GM19193 (cell line): ENCODE measurements around the gene RPL21.

Experiments used
- POLR2A ChIP-seq: IDR thresholded peaks from 4 replicates; pipeline ENCODE4 v1.6.1; 2011; ENCODE audit not compliant: insufficient read depth, insufficient read length; ENCODE audit errors: extremely low read depth

Gene RPL21

GRCh38 chr13:27280009-27280656 is 28.8 kb downstream of the RPL21 start:
- TF ChIP-seq POLR2A, result no peak

GRCh38 chr13:27280841-27281240 is 29.5 kb downstream of the RPL21 start:
- no peak for TF ChIP-seq POLR2A

DNA sequence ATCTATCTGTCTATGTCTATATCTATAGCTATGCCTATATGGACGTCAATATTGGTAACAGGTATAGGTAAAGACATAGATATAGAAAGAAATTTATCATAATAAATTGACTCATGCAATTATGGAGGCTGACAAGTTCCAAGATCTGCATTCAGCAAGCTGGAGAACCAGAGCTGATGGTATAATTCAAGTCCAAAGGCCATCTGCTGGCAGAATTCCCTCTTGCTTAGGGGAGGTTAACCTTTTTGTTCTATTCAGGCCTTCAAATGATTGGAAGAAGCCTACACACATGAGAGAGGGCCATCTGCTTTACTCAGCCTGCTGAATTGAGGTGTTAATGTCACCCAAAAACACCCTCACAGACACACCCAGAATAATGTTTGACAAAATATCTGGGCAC is 30.1 kb downstream of the RPL21 start:
- no peak for TF ChIP-seq POLR2A

DNA sequence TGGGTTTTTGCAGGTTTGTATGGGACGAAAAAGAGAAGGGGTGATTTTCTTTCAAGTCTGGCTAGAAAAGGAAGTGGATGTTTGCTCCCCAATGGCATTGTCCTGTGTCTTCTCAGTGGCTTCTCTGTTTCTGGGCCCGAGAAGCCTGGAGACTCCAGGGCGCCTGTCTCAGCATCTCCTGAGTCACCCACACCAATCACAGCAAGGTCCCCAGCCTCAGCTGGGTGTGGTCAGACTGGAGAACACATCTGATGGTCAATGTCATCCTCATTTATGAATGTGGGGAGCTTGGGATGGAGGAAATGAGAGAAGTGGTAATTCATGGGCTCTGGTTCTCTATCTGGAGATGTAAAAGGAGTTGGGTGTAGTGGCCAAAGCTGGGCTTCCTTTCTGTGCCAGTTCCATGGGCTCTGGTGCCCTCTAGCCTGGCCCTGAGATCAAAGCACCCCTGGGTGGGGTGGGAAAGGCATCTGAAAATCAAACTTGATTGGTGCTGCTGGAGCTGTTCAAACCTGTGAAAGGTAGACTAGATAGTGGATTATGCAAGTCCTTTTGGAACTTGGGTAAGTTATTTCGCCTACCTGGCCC is 32.6 kb downstream of the RPL21 start:
- TF ChIP-seq POLR2A, result no peak

GRCh38 chr13:27288392-27288791 is 37.0 kb downstream of the RPL21 start:
- TF ChIP-seq POLR2A, result no peak

DNA sequence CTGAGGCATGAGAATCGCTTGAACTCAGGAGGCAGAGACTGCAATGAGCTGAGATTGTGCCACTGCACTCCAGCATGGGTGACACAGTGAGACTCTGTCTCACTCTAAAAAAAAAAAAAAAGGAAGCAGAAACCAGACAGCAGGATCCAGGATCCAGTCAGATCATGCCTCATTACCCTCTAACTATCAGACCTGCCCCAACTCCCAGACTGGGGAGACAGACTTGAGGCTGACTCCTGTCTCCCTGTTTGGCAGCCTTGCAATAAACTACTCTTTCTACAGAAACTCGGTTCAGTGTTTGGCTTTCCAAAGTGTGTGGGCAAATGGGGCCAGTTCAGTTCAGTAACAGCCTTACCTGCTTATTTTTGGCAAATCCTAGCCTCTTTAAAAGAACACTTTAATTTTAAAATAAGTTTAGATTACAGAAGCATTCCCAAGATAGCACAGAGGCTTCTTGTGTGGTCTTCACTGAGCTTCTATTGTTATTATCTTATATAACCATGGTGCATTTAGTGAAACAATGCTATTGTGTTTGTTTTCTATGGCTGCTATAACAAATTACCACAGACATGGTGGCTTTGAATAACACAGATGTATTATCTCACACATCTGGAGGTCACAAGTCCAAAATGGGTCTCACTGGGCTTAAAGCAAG is 37.8 kb downstream of the RPL21 start:
- TF ChIP-seq POLR2A, result no peak

DNA sequence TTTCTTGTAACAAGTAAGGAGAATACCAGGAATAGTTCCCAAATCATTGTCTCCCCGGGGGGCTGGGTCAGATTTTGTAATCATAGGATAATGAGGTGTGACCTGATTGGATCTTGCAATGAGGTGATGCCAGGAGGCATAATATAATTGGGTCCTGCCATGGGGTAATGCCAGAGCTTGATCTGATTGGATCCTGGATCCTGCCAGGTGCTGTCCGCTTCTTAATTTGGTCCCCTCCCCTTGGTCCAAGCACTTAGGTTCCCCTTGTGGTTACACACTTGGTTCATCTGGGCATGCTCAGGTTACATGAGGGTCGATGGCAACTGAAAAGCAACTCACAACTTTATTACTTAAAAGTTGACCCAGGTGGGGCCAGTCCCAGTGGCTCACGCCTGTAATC is 39.4 kb downstream of the RPL21 start:
- no peak for TF ChIP-seq POLR2A

DNA sequence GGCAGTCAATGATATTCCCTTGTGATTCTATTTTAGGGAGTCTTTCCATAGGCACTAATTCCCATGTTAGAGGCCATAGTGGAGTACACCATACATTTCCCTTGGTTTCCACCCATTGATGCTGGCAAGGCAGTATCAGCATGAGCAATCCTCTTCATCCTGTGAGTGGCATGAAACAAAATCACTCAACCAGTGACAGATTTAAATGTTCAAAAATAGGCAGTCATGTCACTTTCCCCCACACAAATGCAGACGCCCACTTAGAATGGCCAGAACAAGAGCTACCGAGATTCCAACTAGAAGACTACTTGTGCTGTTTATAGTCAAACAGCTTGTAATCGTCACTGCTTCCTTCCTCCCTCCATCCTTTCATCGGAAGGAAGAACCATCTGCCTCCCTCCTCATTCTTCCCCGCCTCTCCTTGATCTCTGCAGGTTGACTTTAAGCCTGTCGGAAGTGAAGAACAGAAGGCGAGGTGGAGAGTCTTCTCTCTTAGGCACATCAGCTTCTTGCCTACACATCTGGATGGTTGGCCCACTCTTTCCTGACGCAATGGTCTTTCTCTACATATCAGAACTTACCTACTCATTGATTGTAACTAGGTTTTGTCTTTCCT is 41.8 kb downstream of the RPL21 start:
- TF ChIP-seq POLR2A, result no peak

DNA sequence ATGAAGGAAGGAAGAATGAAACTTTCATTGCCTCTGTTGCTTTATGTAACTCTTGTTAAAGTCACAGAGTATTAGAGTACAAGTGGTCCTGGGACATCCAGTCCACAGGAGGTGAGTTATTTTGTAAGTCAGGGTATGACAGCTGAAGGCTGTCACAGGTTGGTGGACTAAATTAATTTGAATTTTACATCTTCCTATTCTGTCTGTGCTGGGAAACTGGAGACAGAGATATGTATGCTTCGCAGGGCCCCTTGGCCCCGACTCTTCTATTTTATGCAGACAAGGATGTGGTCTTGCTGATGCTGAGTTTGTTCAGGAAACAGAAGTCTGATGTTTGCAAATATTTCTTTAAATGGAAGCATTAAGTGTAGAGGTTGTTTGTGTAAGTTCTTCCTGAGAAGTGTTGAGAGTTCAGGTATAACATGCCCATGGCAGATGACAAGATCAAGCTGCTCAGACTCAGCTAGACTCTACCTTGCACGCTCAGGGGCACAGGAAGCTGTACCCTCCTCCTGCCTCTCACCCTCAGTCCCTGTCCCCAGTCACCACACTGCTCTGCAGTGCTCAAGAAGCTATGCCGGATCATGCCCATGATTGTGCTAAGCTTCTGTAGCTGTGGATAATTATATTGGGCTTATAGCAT is 42.6 kb downstream of the RPL21 start:
- no peak for TF ChIP-seq POLR2A

DNA sequence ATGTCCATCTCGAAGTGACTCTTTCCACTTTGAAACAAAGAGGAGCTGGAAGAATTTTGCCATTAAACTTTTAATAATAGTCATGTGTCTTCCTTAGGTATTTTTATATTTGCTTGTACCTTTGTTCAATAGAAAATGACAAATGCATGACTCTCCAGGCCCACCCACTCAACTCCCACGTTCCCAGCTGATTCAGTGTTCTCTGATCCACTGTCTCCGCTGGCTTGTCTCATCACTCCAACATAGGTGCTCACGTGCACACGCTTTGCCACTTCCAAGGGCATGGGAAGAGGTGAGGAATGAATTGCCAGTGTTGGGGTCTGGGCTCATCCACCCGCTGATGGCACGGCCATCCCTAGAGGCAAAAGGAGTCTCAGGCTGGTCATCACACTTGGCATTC is 43.7 kb downstream of the RPL21 start:
- TF ChIP-seq POLR2A, result no peak

DNA sequence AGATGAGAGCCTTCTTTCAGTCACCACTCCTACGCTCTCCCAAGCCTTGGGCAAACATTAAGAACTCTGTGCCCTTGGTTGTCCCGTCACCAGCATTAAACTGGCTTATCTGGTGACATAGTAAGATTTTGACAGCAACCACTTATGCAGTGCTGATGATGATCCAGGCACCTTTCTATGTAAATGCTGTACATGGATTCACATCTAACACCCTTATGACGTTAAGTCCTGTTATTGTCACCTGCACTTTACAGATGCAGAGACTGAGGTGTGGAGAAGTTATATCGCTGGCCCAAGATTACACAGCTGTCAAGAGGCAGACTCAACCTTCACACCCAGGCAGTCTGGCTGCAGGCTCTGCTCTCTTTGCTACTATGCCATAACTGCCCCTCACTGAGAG is 44.3 kb downstream of the RPL21 start:
- no peak for TF ChIP-seq POLR2A

DNA sequence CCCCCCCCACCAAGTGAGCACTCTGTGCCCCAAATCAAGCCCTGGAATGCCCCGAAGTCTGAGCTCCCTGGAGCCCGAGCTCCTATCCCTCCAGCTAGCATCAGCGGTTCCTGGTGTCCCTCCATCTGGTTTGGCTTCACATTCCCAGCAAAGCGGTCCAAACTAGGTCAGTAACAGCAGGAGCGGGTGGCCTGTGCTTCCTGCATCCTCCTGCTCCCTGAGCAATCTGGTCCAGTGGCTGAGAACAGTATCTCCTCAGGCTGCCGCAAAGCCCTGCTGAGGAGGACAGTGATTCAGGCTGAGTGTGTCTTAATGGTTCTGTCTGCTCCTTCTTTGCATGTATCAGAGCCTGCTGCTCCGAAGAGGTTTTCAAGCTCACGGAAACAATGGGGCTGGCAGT is 45.1 kb downstream of the RPL21 start:
- no peak for TF ChIP-seq POLR2A

- TF ChIP-seq POLR2A, result no peak
Observed at GRCh38 chr13:27298849-27299248, 47.5 kb downstream of the RPL21 start.

DNA sequence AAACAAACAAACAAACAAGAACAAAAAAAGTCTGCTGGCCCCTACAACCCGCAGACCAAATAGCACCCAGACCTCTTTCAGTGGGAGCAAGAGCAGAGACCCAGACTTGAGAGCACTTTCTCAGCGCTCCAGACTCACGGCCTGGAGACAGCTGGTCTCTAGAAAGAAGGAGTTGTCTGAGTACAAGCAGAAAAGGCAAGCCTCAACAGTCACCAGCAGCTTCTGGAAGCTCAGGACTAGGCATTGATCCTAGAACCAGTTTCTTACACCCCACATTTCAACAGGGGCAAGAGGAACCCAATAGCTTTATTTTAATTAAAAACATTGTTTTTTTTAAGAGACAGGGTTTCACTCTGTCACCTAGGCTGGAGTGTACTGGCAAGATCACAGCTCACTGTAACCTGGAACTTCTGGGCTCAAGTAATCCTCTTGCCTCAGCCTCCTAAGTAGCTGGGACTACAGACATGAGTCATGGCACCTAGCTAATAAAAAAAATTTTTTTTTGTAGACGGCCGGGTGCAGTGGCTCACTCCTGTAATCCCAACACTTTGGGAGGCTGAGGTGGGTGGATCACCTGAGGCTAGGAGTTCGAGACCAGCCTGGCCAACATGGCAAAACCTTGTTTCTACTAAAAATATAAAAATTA is 49.7 kb downstream of the RPL21 start:
- TF ChIP-seq POLR2A, result no peak
